Stimulated activated CD4-positive, alpha-beta T cell treated with anti-CD3 and anti-CD28 coated beads, Interleukin-15, amount 100 ng/mL, for 24 hours (primary cell): ENCODE measurements around the gene ASTN2.

ENCODE experiments used
- DNase-seq: peaks from one replicate; pipeline ENCODE4 v3.0.0-alpha.2; 2020

Gene ASTN2

GRCh38 chr9:117355542-117355941 lies 59.3 kb downstream of the ASTN2 start:
- no peak for DNase-seq

GRCh38 chr9:117354997-117355396 lies 59.9 kb downstream of the ASTN2 start:
- DNase-seq, result no peak

- DNase-seq, result no peak
These were observed 60.5 kb downstream of the ASTN2 start for GRCh38 chr9:117354244-117354847.

GRCh38 chr9:117344892-117345660 lies 69.8 kb downstream of the ASTN2 start:
- no peak for DNase-seq

- DNase-seq, result no peak
These were observed 71.4 kb downstream of the ASTN2 start for GRCh38 chr9:117343427-117343826.

- DNase-seq, result no peak
These were observed 73.7 kb downstream of the ASTN2 start for GRCh38 chr9:117341151-117341550.

GRCh38 chr9:117340422-117340821 lies 74.4 kb downstream of the ASTN2 start:
- no peak for DNase-seq

- DNase-seq, result no peak
These were observed 78.9 kb downstream of the ASTN2 start for GRCh38 chr9:117335837-117336433.

GRCh38 chr9:117334101-117334500 lies 80.8 kb downstream of the ASTN2 start:
- DNase-seq, result no peak

- no peak for DNase-seq
These were observed 89.0 kb downstream of the ASTN2 start for GRCh38 chr9:117325831-117326230.

- DNase-seq, result no peak
These were observed 89.6 kb downstream of the ASTN2 start for GRCh38 chr9:117325110-117325731.

- no peak for DNase-seq
These were observed 91.5 kb downstream of the ASTN2 start for GRCh38 chr9:117323390-117323789.

- DNase-seq, result no peak
These were observed 97.7 kb downstream of the ASTN2 start for GRCh38 chr9:117317192-117317591.

- no peak for DNase-seq
These were observed 99.6 kb downstream of the ASTN2 start for GRCh38 chr9:117315236-117315635.

GRCh38 chr9:117313989-117314388 lies 100.9 kb downstream of the ASTN2 start:
- no peak for DNase-seq

GRCh38 chr9:117307701-117308100 lies 107.2 kb downstream of the ASTN2 start:
- DNase-seq, result no peak

GRCh38 chr9:117306032-117306431 lies 108.8 kb downstream of the ASTN2 start:
- DNase-seq, result no peak

- DNase-seq, result no peak
These were observed 109.4 kb downstream of the ASTN2 start for GRCh38 chr9:117305454-117305853.

- no peak for DNase-seq
These were observed 110.3 kb downstream of the ASTN2 start for GRCh38 chr9:117304549-117304948.

- DNase-seq, result no peak
These were observed 111.1 kb downstream of the ASTN2 start for GRCh38 chr9:117303643-117304230.

- no peak for DNase-seq
These were observed 112.4 kb downstream of the ASTN2 start for GRCh38 chr9:117302487-117302886.

- DNase-seq, result no peak
These were observed 114.3 kb downstream of the ASTN2 start for GRCh38 chr9:117300371-117301110.

- no peak for DNase-seq
These were observed 118.4 kb downstream of the ASTN2 start for GRCh38 chr9:117296453-117296852.
